HG03108 (cell line): ENCODE data around the gene LMX1A.

Experiments
- ATAC-seq: cut with Tn5 transposase; IDR thresholded peaks from one replicate; pipeline ENCODE4 v1.9.1; 2021; ENCODE audit warnings: moderate library complexity; ENCODE audit not compliant: unreplicated experiment

LMX1A gene

DNA sequence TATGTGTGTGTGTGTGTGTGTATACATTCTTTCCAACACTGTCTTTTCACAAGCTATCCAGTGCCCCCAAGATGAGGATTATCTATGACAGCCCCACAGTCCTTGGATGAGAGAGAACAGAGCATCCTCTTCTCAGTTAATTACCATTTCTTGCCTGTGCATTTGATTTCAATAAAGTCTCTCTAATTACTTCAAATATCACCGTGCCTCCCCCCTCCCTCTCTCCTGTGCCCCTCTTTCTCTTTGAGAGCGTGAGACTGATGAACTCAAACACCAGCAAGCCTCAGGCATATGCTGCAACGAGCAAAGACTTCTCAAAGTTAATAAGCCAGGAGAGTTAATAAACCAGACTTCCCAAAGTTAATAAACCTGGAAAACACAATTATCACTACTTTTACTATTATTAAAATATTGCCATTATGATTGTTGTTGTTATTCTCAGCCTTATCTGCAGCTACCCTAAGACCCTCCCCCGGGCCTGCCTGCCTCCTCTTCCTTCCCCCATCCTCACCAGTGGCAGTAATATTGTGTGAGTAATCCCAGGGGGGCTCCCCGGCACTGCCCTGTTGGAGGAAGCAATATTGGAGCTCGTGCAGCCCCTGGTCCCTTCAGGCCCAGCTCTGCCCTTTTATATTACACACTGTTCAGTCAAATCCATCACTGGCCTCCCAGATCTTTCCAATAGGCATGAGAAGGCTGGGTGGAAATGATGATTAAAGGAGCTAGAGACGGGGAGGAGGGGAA lies 30.9 kb downstream of the LMX1A start:
- ATAC-seq: no peak

DNA sequence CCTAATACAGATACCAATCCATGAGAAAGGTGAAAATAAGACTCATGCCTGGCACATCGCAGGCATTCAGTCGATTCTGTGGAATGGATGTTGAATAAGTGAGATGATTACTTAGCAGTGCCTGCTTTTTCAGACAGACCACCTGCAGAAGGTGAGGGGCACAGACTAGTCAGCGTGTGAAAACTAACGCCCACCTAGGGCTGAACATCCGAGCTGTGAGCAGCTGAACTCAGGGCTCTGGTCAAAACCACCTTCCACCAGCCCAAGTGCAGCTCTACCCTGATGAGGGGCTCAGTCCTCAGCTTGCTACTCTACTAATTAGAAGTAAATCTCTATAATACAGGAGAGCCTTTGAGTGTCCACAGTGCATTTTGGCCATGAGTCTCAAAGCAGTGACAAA lies 32.5 kb downstream of the LMX1A start:
- no peak for ATAC-seq

DNA sequence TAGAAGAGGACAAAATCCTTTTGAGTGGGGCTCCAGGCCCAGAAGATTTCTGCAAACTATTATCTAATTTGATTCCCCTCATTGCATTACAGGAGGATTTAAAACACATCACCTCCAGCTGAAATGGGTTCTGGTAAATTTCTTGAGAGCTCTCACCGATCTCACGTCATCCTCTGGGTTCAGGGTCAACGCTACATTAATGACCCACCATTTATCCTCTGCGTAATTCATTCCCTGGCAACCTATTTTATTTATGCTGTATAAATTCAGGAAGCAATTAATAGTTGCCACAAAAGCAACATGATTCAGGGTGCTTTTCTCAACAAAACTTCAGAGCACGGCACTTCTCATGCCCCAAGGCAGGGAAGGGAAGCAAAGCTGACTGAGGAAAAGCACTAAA lies 38.9 kb downstream of the LMX1A start:
- no peak for ATAC-seq

DNA sequence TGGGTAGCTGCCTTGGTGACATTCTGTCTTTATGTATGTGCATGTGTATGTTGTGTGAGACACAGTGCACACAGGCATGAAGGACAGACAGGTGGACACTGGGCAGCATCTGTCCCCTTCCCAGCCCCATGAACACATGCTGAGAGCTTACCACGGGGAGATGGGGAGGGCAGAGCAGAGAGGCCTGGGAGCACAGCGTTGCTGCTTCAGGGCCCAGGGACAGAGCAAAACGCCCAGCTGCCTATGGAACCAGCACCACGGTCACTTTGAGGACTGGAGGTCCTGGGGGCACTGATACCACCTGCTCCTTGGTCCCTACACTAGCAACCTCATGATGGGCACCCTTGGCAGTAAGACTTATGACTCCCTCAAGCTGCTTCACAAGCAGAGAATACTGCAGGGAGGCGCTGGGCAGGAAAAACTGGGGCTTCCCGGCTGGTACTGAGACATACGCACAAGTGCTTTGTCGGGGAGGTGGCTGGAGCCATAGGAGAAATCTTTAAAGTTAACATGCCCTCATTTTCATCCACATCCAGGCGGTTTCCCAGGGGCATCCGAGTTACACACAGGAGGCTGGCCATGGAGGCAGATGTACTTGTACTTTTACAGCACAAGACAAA lies 40.3 kb downstream of the LMX1A start:
- ATAC-seq: no peak

DNA sequence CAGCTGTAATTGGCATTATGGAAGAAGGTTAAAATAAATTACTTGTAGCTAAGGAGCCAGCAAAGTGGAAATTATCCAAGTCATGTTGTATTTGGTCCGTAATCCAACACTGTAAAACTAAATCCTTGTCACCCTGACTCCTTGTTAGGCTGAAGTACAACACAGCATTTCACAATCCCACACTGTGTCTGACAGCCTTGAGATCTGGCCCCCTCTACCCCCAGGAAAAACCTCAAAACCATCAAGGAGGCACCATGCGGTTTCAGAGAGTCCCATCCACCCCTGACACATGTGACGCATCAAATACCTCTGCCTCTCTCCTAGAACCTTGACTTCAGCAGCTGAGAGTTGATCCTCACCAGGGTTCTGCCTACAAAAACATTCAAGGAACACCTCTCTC lies 41.0 kb downstream of the LMX1A start:
- ATAC-seq: no peak

DNA sequence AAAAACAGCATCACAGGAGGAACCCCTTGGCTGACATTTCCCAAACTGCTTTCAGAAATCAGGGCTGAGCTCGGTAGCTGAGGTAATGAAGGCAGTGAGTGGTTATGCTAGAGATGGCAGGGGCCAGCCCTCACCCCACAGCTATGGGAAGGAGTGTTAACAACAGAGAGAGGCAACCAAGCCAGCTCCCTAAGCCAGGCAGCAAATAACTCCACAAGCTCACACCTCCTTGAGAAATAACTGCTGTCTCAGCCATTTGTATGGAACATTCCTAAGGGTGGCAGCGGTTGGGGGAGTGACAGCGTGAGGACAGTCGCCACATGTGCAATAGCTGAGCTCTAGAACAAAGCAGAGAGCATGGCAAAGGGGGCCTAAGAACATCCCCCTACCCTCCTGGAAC lies 42.6 kb downstream of the LMX1A start:
- ATAC-seq: no peak

DNA sequence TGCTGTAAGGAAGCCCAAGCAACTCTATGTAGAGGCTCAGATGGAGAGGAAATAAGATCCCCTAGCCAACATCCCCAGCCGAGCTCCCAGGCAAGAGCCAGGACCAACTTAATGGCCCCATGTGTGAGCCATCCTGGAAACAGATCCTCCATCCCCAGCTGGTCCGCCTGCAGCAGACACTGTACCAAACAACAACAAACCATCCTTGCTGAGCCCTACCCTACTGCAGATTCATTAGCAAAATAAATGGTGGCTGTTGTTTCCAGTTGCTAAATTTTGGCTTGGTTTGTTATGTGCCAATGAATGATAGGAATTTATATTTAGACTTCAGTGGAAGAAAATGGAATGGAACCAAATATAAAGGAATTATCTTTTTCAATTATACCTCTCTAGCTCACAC lies 43.9 kb downstream of the LMX1A start:
- no peak for ATAC-seq

DNA sequence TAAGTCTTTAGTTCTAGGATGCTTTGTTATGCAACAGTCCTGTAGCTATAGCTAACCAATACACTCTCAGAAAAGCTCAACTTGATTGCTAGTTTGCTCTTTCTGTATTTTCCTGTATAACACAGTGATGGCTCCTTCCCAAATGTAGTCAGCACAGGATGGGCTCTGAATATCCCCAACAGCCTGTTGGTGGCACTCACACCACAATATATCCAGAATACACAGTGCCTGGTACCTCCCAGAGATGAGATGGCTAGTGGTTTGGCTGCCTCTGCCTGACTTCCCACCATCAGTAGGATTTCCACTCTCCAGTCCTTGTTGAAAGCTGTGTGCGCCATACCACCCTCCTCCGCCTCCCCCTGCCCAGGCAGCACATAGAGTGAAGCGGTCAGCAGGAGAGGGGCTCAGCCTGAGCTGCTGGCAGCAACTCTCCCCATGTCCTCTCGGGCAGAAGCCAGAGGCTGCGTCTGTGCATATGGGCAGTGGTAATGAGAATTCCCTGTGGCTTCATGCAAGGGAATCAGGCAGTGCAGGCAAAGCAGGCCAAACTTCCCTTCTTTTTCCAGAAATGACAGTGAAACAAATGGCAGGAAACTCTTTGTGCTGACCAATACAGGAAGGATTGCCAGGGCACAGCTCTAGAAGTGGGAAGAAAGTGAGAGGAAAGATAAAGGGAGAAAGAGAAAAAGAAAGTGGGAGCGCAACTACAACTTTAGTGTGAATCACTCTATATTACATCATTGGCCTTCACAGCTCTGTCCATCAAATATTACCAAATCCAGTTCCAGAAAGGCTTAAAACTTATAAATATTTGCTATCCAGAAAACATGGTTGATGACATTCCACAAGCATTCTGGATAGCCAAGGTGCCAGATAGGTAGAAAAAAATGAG lies 49.7 kb downstream of the LMX1A start:
- ATAC-seq: no peak

DNA sequence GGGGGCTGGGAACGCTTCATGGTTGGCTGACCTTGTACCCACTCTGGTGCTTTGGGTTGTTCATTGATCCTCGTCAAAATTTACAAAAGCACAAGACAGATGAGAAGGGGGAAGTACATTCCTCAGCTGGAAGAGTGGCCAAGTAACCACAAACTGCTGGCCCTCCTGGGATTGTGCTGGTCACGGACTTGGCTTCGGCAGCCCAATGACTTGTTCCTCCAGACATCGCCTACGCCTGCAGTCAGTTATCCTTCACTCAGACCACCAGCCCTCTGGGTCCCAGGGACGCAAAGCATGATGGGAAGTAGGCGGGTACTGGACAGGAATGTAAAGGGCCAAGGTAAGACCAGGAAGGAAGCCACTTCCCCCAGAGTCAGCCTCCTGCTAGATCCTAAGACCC lies 53.1 kb downstream of the LMX1A start:
- ATAC-seq: no peak

DNA sequence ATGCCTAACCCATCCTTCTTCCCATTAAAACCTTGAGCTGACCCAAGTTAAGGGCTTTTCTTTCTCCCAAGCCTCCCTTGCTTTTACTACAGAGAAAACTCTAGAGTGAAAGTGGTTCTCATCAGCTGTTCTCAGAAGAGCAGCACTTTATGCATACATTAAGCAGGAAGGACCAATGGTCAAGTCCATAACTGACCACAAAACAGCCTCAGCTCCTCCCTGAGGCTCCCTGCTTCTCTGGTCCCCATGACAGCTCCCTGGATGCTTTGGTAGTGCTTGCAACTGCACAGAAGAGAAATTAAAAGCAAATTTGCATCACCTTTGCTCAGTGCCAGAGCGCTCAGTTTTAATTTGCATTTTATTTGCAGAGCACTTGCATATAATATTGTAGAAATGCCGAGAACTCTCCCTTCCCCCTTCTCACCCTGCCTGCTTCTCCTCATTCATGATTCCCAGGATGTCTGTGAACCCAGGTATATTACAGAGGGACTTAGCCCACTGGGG lies 56.1 kb downstream of the LMX1A start:
- ATAC-seq: no peak

DNA sequence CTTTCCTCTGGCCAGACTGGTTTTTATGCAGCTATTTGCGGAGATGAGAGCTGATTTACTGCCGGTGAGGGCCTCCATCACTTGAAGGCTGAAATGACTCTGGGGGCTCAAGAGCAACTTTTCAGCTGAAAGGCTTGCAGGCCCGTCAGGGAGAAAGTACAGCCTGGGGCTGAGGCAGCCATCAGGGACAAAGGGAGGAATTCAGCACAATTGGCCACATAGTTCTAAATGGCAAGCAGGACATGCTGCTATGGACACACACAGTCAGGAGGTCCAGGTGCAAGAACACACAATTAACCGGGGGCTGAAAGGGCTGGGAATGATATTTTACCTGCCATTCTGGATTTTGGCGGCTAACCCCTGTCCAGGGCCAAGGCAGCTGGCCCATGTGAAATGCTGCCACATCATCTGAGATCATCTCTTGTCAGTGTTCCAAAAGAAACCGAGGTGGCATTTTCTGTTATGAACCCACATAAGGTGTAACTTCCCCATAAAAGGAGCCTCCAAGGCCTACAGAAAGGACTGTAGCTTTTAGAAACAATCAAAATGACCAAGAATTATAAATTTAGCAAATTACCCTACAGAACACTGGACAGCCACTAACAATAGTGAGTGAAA lies 58.2 kb downstream of the LMX1A start:
- ATAC-seq: no peak

DNA sequence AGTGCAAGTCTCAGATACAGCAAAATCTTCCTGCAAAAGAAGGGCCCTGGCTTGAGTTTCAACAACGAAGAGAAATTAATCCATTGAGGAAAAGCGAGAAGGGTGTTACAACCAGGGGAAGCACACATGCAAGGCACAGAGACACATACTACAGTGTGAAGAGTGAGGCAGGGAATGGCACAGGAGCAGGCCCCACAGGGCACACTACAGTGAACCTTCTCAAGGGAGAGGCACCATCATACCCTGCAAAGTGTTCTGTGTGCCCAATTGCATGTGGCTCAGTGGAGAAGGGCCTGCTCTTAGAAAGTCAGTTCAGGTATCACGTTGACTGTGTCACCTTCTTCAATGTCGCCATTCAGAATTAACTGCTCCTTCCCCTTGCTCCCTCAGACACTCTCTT lies 60.3 kb downstream of the LMX1A start:
- ATAC-seq: no peak

DNA sequence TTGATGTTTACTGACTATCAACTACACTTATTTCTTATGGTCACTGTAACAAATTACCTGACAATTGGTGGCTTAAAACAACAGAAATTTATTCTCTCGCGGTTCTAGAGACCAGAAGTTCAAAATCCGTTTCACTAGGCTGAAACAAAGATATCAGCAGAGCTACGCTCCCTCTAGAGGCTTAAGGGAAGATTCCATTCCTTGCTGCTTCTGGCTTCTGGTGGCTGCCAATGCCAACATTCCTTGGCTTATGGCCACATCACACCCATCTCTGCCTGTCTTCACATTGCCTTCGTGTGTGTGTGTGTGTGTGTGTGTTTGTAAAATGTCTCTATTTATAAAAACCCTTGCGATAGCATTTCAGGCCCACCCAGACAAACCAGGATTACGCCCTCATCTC lies 66.4 kb downstream of the LMX1A start:
- no peak for ATAC-seq

DNA sequence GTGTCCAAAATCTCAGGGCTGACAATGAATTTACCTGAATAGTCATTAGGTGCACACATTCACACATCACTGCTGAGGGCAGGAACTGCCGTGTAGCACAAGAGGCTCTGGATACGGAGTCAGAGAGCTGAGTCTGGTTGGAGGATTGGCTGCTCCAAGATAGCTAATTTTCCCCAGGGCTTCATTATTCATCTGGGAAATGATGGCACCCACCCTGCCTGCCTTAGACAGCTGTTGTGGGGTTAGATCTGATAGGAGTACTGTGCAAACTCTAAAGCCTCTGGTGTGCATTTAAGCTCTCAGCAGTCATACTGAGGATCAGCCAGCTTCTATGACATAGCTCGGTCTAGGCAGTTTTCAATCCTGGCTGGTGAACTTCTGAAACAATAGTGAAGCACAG lies 67.0 kb downstream of the LMX1A start:
- no peak for ATAC-seq

DNA sequence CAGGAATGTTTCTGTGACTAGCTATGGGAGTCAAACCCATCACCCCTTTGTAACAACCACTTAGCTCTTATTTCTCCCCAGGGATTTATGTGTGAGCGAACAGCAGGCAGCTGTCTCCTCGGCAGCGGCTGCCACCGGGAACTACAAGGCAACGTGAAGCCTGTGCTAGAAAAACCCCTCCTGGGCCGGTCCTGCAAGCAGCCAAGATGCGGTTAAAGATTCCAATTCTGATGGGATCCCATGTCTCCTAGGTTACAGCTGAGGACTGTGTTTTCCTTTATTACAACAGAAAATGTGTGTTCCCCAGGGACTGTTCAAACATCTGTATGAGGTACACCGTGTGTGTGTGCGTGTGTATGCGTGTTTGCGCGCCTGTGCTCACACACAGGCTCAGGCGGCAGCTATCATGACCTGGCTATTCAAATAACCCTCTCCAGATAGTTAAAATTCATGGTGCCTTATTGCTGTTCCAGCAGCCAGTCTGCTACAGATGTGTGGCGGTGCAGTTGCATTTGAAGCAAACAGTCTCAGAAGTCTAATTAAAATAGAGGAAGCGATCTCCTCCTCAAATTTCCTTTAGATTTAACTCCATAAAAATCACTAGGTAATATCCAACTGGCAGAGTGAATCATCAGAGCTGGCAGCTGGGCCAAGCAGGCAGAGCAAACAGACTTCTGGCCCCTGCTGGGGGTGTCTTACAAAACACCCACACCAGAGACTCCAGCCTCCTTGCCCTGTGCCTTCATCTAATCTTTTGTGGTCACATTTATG lies 68.0 kb downstream of the LMX1A start:
- ATAC-seq: no peak

DNA sequence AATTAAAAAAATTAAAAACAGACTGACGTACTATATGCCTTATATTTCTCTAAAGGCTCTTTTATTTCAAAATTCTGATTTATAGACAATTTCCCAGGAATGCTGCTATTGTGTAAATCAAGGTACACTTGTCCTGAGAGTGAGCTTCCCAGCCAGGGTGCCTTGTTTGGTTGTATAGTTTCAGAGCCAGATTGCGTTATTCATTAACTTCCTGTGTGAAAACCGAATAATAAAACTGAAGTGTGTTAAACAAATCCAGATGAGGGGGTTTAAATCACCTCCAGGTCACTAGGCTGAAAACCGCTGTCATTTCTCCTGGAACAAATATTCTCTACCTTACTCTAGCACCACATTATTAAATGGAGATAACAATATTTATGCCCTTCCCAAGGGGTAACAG lies 68.7 kb downstream of the LMX1A start:
- no peak for ATAC-seq

DNA sequence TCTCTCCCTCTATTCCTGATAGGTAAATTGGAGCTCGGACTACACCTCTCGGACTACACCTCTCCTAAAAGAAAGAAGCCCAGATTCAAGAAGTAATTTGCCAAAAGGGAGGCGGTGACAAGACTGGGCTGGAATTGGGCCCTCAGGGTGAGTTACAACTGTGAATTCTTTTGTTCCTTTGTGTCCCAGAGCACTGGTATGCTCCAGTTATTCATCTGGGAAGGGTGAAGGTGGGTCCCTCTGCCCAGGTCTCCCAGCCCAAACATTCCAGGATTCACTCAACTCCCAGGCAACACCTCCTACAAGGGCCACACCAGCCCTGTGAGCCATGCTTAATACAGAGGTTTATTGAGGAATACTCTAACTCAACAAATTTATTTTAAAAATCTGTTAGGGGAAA lies 69.2 kb downstream of the LMX1A start:
- ATAC-seq: no peak

DNA sequence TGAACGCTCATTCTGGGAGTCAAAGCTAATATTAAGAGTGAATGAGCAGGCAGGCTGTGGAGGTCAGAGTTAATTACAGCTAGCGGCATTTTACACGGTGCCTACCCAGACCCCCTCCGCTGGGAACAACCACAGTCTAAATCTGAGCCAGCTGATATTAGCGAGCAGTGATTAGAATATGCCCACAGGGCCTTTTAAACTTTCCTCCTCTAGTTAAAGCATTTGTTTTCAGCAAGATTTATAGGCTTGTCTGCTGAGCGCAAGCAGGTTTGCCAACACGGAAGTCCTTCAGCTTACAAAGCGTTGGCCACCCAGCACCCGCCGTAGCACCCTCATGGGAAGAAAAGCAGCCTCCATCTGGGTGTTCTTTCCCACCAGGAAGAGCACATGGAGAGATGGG lies 72.1 kb downstream of the LMX1A start:
- no peak for ATAC-seq

DNA sequence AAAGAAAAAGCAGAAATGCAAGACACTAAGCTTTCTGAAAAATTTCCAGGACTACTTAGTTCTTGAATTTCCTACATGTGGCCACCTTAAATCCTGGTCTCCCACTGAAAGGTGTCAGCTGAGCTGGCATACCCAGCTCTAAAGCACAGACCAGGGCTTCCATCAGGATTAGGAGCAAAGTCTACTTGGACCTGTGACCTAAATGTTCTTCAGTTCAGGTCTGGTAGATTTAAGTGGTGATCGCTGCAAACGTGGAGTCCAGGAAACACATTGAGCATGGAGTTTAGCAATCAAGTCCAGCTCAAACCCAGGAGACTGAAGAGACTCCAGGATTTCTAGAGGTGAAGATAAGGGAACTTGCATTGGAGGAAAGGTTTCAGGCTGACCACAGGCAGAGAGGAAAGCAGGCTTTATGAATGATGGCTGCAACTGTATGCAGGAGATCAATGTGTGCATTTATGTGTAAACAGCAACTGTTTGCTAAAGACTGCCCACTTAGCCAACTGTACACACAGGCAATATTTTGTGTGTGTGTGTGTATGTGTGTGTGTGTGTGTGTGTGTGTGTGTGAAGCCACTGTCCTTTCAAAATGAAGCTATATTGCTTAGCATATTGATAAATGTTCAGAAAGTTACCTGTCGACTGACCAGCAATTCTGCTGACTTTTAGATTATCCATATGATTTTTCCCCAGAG lies 75.2 kb downstream of the LMX1A start:
- no peak for ATAC-seq

DNA sequence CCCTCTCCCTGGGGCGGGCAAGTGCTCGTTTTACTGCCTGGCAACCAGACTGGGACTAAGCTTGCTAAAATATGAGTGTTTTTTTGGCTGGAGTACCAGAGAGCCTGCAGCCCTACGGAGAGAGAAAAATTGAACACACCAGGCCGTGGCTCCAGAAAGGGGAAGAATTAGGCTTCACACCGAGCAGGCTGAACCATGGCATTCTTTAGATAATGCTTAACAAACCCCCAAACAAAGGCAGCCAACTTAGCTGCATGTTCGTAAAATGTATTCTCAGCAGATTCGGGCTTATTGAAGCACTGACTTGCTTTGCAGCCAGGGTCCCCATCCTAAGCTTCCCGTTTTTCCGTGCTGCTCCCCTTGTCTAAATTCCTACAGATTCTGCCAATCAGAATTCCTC lies 76.6 kb downstream of the LMX1A start:
- ATAC-seq: no peak
